ENCODE data around the gene ERC2. TPM values are rescaled to one million over a fixed set of nuclear protein-coding genes. Genes with fewer than 3 reads are reported as not detected.

The ERC2 gene
- total and polyA plus RNA-seq, 8 donors = 1.2 to 4.8 (median 2.3) TPM

GRCh38 chr3:55645422-55645821 is 822.8 kb downstream of the ERC2 start:
- TF ChIP-seq, protein P1, sequence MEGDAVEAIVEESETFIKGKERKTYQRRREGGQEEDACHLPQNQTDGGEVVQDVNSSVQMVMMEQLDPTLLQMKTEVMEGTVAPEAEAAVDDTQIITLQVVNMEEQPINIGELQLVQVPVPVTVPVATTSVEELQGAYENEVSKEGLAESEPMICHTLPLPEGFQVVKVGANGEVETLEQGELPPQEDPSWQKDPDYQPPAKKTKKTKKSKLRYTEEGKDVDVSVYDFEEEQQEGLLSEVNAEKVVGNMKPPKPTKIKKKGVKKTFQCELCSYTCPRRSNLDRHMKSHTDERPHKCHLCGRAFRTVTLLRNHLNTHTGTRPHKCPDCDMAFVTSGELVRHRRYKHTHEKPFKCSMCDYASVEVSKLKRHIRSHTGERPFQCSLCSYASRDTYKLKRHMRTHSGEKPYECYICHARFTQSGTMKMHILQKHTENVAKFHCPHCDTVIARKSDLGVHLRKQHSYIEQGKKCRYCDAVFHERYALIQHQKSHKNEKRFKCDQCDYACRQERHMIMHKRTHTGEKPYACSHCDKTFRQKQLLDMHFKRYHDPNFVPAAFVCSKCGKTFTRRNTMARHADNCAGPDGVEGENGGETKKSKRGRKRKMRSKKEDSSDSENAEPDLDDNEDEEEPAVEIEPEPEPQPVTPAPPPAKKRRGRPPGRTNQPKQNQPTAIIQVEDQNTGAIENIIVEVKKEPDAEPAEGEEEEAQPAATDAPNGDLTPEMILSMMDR (IDR thresholded peaks at IDR 0.05) = no peak
- 33 to 34% methylated on average over 4 of the region's 4 CpGs for WGBS, 2 donors
- H3K36me3 ChIP-seq = no peaks in the 10 kb centered on the region
- no peak overlapping the region for H3K27ac ChIP-seq
- no peaks in the 10 kb centered on the region for H3K27me3 ChIP-seq
- ATAC-seq (no peak), DNase-seq (no peak), FAIRE-seq (no peak)
- intact Hi-C loops (cut with DNase I) = no loop called here
- no peaks in the 10 kb centered on the region for H3K4me1 ChIP-seq
- no peak overlapping the region for H3K4me3 ChIP-seq
- H3K9me3 ChIP-seq = no peaks in the 10 kb centered on the region

- Histone ChIP-seq H3K4me1 (no peaks in the 10 kb centered on the region), H3K9me3 (no peaks in the 10 kb centered on the region), H3K27me3 (no peaks in the 10 kb centered on the region), H3K36me3 (no peaks in the 10 kb centered on the region), H3K27ac (no peak overlapping the region), H3K4me3 (no peak overlapping the region)
- no peak for FAIRE-seq
- 75 to 93% methylated on average over 2 of the region's 2 CpGs for WGBS, 2 donors
- no peak for DNase-seq
- intact Hi-C loops (cut with DNase I) = no loop called here
- ATAC-seq = no peak
- TF ChIP-seq, protein P1 (IDR thresholded peaks at IDR 0.05) = no peak
Observed at GRCh38 chr3:55643283-55643682, 825.0 kb downstream of the ERC2 start.

- FAIRE-seq (no peak), DNase-seq (no peak), ATAC-seq (no peak)
- no peaks in the 10 kb centered on the region for H3K27me3 ChIP-seq
- TF ChIP-seq, protein P1 (IDR thresholded peaks at IDR 0.05) = no peak
- H3K4me3 ChIP-seq = no peak overlapping the region
- no peaks in the 10 kb centered on the region for H3K9me3 ChIP-seq
- no peaks in the 10 kb centered on the region for H3K4me1 ChIP-seq
- intact Hi-C loops (cut with DNase I) = no loop called here
- H3K36me3 ChIP-seq = no peaks in the 10 kb centered on the region
- WGBS, 2 donors = 85 to 89% methylated on average over 2 of the region's 2 CpGs
- H3K27ac ChIP-seq = no peak overlapping the region
Observed at GRCh38 chr3:55641964-55642363, 826.3 kb downstream of the ERC2 start.

DNA sequence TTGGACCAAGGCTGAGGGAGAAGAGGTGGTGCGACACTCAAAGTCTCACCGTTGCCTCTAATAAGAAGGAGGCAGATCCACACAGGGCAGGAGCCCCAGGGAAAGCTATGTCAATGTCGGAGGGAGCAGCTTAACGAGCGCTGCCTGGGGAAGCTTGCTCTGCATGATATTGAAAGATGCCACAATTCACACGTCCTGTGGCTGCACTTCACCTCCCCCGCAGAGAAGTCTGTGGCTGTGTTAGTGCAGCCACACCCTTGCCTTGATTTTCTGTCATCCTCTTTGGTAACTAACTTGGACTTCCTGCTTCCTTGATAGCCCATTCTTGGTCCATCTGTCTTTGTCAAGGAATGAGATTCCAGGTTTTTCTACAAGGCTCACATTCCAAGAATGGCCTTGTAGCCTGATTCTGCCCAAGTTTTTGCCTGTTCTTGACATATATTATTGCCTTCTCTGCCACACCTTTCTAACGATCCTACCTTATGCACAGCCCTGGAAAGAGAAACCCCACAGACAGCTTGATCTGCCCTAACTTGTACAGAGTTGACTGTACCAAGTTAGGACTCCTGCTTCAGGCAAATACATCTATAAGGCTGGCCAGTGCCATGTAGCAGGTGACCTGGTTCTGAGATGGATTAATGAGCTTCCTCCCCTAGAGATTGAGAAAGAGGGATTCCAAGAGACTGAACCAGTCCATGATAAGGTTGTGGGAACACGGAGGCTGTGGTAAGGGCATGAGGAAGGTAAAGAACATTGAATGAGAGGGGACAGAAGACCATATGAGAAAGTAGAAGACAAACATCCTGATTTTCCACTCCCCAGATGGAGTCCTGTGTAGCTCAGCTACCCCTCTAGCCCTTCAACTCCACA is 828.1 kb downstream of the ERC2 start:
- DNase-seq = no peak
- Histone ChIP-seq H3K4me1 (no peaks in the 10 kb centered on the region), H3K4me3 (no peak overlapping the region), H3K27ac (no peak overlapping the region), H3K27me3 (no peaks in the 10 kb centered on the region), H3K36me3 (no peaks in the 10 kb centered on the region), H3K9me3 (no peaks in the 10 kb centered on the region)
- intact Hi-C loops (cut with DNase I) = no loop called here
- TF ChIP-seq, protein P1 (IDR thresholded peaks at IDR 0.05) = no peak
- no peak for FAIRE-seq
- no peak for ATAC-seq
- 71 to 75% methylated on average over 9 of the region's 9 CpGs for WGBS, 2 donors

- Histone ChIP-seq H3K27me3 (no peaks in the 10 kb centered on the region), H3K36me3 (no peaks in the 10 kb centered on the region), H3K4me1 (no peaks in the 10 kb centered on the region), H3K4me3 (no peak overlapping the region), H3K27ac (no peak overlapping the region), H3K9me3 (no peaks in the 10 kb centered on the region)
- no peak for DNase-seq
- ATAC-seq = no peak
- WGBS, 2 donors = 91 to 98% methylated on average over 2 of the region's 2 CpGs
- FAIRE-seq = no peak
- intact Hi-C loops (cut with DNase I) = no loop called here
- TF ChIP-seq, protein P1 (IDR thresholded peaks at IDR 0.05) = no peak
Observed at GRCh38 chr3:55639143-55639542, 829.1 kb downstream of the ERC2 start.
